Measurements from ENCODE around the gene CYP2A6. TPM values are rescaled to one million over a fixed set of nuclear protein-coding genes. Genes with fewer than 3 reads are reported as not detected.
"Not testable (repeated sequence)": the region's sequence is repeated elsewhere in the genome, so short reads cannot be mapped to it uniquely, and the experiment has no call there.

Gene CYP2A6
- total and polyA plus RNA-seq, 4 experiments from 2014 or later = 0.23 TPM; not detected in 3

DNA sequence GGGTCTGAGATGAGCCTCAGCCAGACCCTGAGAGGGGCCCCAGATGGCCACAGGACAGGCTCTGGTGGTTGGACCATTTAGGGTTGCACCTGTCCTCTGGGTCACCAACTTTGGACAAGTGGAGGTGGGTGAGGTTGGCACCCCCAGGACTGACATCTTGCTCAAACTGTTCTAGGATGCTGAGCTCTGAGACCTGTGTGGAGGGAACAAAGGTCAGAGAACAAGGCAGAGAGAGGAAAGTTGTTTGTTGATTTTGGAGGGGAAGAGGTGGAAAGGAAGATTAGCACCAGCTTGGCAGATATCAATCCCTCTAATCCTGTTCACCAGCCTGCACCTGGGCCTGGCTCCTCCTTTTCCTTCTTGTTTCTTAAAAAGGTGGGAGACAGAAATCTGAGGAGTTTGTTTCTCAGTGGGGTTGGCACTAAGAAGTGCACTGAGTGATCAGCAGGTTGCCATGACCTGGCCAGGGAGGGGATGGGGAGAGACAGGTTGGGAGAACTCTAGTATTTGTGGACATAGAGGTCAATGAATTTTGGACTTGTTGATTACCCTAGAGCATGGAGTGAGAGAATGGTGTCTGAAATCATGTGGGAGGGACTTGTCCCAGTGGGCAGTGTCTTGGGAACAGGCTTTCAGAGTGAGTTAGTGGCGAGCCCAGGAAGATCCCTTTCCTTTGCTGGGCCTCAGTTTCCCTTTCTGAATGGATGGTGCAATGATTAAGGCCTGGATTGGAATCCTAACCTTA is 34.1 kb upstream of the CYP2A6 start:
- H3K4me1 Mint-ChIP-seq; CTCF ChIA-PET (ENCODE audit: partially characterized antibody); H3K9me3 Mint-ChIP-seq; POLR2A ChIA-PET (ENCODE audit: partially characterized antibody); H3K27me3 ChIP-seq (ENCODE audit: insufficient read depth, low read length); H3K4me3 ChIP-seq (ENCODE audit: low read length in 2 of 2); H3K4me3 Mint-ChIP-seq; H3K4me1 ChIP-seq (ENCODE audit: insufficient read depth, low read length); H3K9me3 ChIP-seq (ENCODE audit: control insufficient read depth in 1 of 2, low read length in 2 of 2); H3K36me3 ChIP-seq (ENCODE audit: insufficient read depth, low read length); intact Hi-C loops (cut with micrococcal nuclease); H3K36me3 Mint-ChIP-seq; H3K27ac ChIP-seq (ENCODE audit: low read depth, low read length); DNase-seq: not testable (repeated sequence)
- Mint-ChIP-seq H3K27ac (peak overlapping the region in 1 of 7 donors; percentile 52), H3K27me3 (peaks cover 20 to 21% of the 10 kb centered on the region in 2 donors)

DNA sequence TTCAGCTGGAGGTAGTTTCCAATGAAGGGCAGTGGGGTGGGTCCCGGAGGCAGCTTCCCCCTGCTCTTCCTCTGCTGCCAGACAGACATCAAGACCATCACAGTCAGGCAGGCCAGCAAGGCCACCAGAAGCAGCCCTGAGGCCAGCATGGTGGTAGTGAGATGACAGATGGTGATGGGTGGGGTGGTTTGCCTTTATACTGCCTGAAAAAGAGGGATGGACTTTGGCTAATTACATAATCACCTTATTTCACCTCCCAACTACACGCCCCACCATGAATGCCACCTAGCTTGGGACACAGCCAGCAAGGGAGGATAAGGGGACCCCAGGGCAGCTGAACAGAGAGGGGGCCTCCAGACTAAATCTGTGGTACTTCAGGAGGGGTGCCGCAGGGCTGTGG is 31.8 kb upstream of the CYP2A6 start, which contains the start of gene CYP2A7:
Gene CYP2A7 (minus strand): TSS at position 170 of the 400 bp plus-strand sequence. CDS start 21 bp downstream, at position 149.
- H3K9me3 ChIP-seq (ENCODE audit: control insufficient read depth in 1 of 2, low read length in 2 of 2); H3K4me3 ChIP-seq (ENCODE audit: low read length in 2 of 2); H3K9me3 Mint-ChIP-seq; H3K27ac ChIP-seq (ENCODE audit: low read depth, low read length); intact Hi-C loops (cut with micrococcal nuclease); H3K36me3 Mint-ChIP-seq; H3K36me3 ChIP-seq (ENCODE audit: insufficient read depth, low read length); POLR2A ChIA-PET (ENCODE audit: partially characterized antibody); H3K27me3 ChIP-seq (ENCODE audit: insufficient read depth, low read length); CTCF ChIA-PET (ENCODE audit: partially characterized antibody); H3K4me1 ChIP-seq (ENCODE audit: insufficient read depth, low read length); H3K4me3 Mint-ChIP-seq; H3K4me1 Mint-ChIP-seq; DNase-seq: not testable (repeated sequence)
- Mint-ChIP-seq H3K27ac (peak within 1 kb of the TSS in 3 of 7 donors; percentile 9 to 66 (median 39)), H3K27me3 (peaks cover 27% of the 10 kb centered on the region in 2 donors)

DNA sequence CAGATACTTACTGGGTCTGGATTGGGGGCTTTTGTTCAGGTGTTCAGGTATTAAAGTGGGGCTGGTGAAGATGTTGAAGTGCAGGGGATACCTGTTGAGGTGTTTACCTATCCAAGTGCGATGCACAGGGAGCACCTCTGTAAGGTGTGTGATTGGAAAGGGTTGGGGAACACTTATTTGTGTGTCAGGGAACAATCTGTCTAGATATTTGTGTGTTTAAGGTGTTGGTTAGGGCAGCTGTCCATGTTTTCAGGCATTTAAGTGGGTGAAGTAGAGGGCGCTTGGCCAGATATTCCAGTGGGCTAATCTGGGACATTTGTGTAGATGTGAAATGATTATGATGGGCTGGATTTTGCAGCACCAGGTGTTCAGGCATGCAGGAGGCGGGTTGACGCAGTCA is 29.1 kb upstream of the CYP2A6 start:
- CTCF ChIA-PET (ENCODE audit: partially characterized antibody); H3K27ac ChIP-seq (ENCODE audit: low read depth, low read length); H3K36me3 ChIP-seq (ENCODE audit: insufficient read depth, low read length); H3K9me3 ChIP-seq (ENCODE audit: control insufficient read depth in 1 of 2, low read length in 2 of 2); H3K27me3 ChIP-seq (ENCODE audit: insufficient read depth, low read length); H3K4me1 ChIP-seq (ENCODE audit: insufficient read depth, low read length); H3K36me3 Mint-ChIP-seq; POLR2A ChIA-PET (ENCODE audit: partially characterized antibody); DNase-seq; H3K9me3 Mint-ChIP-seq; intact Hi-C loops (cut with micrococcal nuclease); H3K4me3 Mint-ChIP-seq; H3K4me3 ChIP-seq (ENCODE audit: low read length in 2 of 2): not testable (repeated sequence)
- Mint-ChIP-seq H3K27ac (peak overlapping the region in 1 of 7 donors; percentile 32), H3K4me1 (peaks cover 6 to 11% (median 10%) of the 10 kb centered on the region in 4 donors), H3K27me3 (peaks cover 31 to 34% of the 10 kb centered on the region in 2 donors)

DNA sequence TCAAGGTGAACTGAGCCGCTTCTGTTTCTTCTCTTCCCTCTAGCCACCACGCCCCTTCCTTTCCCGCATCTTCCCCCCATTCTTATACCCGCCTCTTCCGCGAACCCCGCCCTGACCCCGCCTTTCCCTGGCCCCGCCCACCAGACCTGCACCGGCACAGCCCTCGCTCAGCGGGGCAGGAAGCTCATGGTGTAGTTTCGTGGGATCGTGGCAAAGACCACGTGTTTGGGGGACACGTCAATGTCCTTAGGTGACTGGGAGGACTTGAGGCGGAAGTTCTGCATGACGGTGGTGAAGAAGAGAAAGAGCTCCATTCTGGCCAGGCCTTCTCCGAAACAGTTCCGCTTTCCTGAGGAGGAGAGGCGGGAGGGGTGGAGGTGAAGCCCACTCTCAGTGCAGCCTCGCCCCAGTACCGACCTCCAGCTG is 25.3 kb upstream of the CYP2A6 start:
- H3K4me1 Mint-ChIP-seq = peaks cover 6 to 11% (median 9%) of the 10 kb centered on the region in 4 donors
- H3K27ac Mint-ChIP-seq = peak overlapping the region; percentile 17 to 94 (median 88)
- CTCF ChIA-PET (ENCODE audit: partially characterized antibody); H3K36me3 Mint-ChIP-seq; H3K27me3 ChIP-seq (ENCODE audit: insufficient read depth, low read length); H3K9me3 Mint-ChIP-seq; H3K9me3 ChIP-seq (ENCODE audit: control insufficient read depth in 1 of 2, low read length in 2 of 2); H3K4me3 ChIP-seq (ENCODE audit: low read length in 2 of 2); H3K36me3 ChIP-seq (ENCODE audit: insufficient read depth, low read length); H3K27ac ChIP-seq (ENCODE audit: low read depth, low read length); H3K4me1 ChIP-seq (ENCODE audit: insufficient read depth, low read length): not testable (repeated sequence)
- peaks cover 30 to 35% of the 10 kb centered on the region in 2 donors for H3K27me3 Mint-ChIP-seq
- peak overlapping the region; percentile 74 to 88 (median 83) for H3K4me3 Mint-ChIP-seq
- POLR2A ChIA-PET (ENCODE audit: partially characterized antibody) = interaction anchor here (1.2 kb wide), 2 partner anchors 35 to 212 kb away, joined by 3 to 4 read pairs; no protein-coding TSS in a partner anchor
- intact Hi-C loops (cut with micrococcal nuclease) = loop anchor here (1.0 kb wide), 2 partner anchors 31 to 76 kb away; partner anchors contain the start of gene EGLN2
- peak; percentile 78 to 94 (median 88) for DNase-seq

DNA sequence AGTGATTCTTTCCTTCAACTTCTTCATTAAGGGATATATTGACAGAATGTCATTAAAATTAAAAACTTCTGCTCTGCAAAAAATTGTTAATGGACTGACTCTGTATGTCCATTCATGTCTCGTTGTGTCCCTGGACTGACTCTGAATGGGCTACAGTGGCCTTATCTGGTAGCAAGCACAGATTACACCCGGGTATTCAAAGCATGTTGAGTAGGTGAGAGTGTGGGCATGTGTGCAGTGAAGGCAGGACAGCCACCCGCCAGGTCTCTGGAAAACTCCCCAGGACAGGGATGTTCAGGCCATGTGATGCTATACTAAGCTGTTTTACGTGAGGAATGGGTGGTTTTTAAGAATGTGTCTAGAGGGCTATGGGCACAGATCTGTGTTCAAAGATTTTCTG is 24.6 kb upstream of the CYP2A6 start:
- H3K27ac ChIP-seq (ENCODE audit: low read depth, low read length); DNase-seq; H3K27me3 ChIP-seq (ENCODE audit: insufficient read depth, low read length); H3K4me1 ChIP-seq (ENCODE audit: insufficient read depth, low read length); H3K4me3 ChIP-seq (ENCODE audit: low read length in 2 of 2); H3K9me3 Mint-ChIP-seq; H3K36me3 Mint-ChIP-seq; H3K9me3 ChIP-seq (ENCODE audit: control insufficient read depth in 1 of 2, low read length in 2 of 2); CTCF ChIA-PET (ENCODE audit: partially characterized antibody); H3K36me3 ChIP-seq (ENCODE audit: insufficient read depth, low read length): not testable (repeated sequence)
- peaks cover 26 to 33% of the 10 kb centered on the region in 2 donors for H3K27me3 Mint-ChIP-seq
- peaks cover 6 to 11% (median 9%) of the 10 kb centered on the region in 4 donors for H3K4me1 Mint-ChIP-seq
- H3K27ac Mint-ChIP-seq = peak overlapping the region in 6 of 7 donors; percentile 17 to 94 (median 88)
- peak overlapping the region in 7 of 8 donors; percentile 74 to 88 (median 83) for H3K4me3 Mint-ChIP-seq
- POLR2A ChIA-PET (ENCODE audit: partially characterized antibody) = interaction anchor here (1.2 kb wide), 2 partner anchors 34 to 212 kb away, joined by 3 to 4 read pairs; no protein-coding TSS in a partner anchor
- intact Hi-C loops (cut with micrococcal nuclease) = loop anchor here (1.0 kb wide), 2 partner anchors 31 to 76 kb away; partner anchors contain the start of gene EGLN2

DNA sequence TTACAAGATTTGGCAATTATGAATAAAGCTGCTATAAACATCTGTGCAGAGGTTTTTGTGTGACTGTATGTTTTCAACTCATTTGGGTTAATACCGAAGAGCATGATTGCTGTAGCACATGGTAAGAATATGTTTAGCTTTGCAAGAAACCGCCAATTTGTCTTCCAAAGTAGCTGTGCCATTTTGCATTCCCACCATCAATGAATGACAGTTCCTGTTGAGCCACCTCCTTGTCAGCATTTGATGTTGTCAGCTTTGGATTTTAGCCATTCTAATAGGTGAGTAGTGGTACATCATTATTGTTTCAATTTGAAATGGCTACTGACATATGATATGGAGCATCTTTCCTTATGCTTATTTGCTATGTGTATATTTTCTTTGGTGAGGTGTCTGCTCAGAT is 23.6 kb upstream of the CYP2A6 start:
- H3K9me3 ChIP-seq (ENCODE audit: control insufficient read depth in 1 of 2, low read length in 2 of 2); CTCF ChIA-PET (ENCODE audit: partially characterized antibody); POLR2A ChIA-PET (ENCODE audit: partially characterized antibody); H3K27me3 ChIP-seq (ENCODE audit: insufficient read depth, low read length); DNase-seq; H3K4me3 Mint-ChIP-seq; intact Hi-C loops (cut with micrococcal nuclease); H3K4me3 ChIP-seq (ENCODE audit: low read length in 2 of 2); H3K27ac Mint-ChIP-seq; H3K9me3 Mint-ChIP-seq; H3K27ac ChIP-seq (ENCODE audit: low read depth, low read length); H3K4me1 ChIP-seq (ENCODE audit: insufficient read depth, low read length); H3K36me3 ChIP-seq (ENCODE audit: insufficient read depth, low read length); H3K36me3 Mint-ChIP-seq: not testable (repeated sequence)
- peaks cover 6 to 11% (median 9%) of the 10 kb centered on the region in 4 donors for H3K4me1 Mint-ChIP-seq
- H3K27me3 Mint-ChIP-seq = peaks cover 16 to 25% of the 10 kb centered on the region in 2 donors

DNA sequence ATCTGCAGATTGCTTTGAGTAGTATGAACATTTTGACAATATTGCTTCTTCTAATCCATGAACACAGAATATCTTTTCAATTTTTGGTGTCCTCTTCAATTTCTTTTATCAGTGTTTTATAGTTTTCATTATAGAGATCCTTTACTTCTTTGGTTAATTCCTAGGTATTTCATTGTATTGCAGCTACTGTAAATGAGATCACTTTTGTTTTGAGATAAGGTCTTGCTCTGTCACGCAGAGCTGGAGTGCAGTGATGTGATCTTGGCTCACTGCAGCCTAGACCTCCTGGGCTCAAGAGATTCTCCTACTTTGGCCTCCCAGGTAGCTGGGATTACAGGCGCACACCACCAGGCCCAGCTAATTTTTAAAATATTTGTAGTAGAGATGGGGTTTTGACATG is 22.0 kb upstream of the CYP2A6 start:
- peaks cover 0 to 6% (median 0%) of the 10 kb centered on the region in 8 donors for H3K9me3 Mint-ChIP-seq
- H3K4me1 ChIP-seq (ENCODE audit: insufficient read depth, low read length) = no peaks in the 10 kb centered on the region
- H3K27ac Mint-ChIP-seq = no peak overlapping the region
- CTCF ChIA-PET (ENCODE audit: partially characterized antibody) = no interaction called here
- intact Hi-C loops (cut with micrococcal nuclease) = no loop called here
- POLR2A ChIA-PET (ENCODE audit: partially characterized antibody) = no interaction called here
- H3K4me1 Mint-ChIP-seq = peaks cover 6 to 11% (median 8%) of the 10 kb centered on the region in 4 donors
- no peaks in the 10 kb centered on the region for H3K36me3 ChIP-seq (ENCODE audit: insufficient read depth, low read length)
- no peaks in the 10 kb centered on the region for H3K9me3 ChIP-seq (ENCODE audit: control insufficient read depth in 1 of 2, low read length in 2 of 2)
- no peak overlapping the region for H3K4me3 ChIP-seq (ENCODE audit: low read length in 2 of 2)
- no peaks in the 10 kb centered on the region for H3K27me3 ChIP-seq (ENCODE audit: insufficient read depth, low read length)
- H3K4me3 Mint-ChIP-seq = no peak overlapping the region
- peaks cover 11 to 18% of the 10 kb centered on the region in 2 donors for H3K27me3 Mint-ChIP-seq
- H3K36me3 Mint-ChIP-seq = no peaks in the 10 kb centered on the region
- no peak for DNase-seq
- H3K27ac ChIP-seq (ENCODE audit: low read depth, low read length) = no peak overlapping the region

Data from CD4-positive, alpha-beta memory T cell (primary cell).